PC-9 (cell line): ENCODE data around the gene TANGO2.

Experiments used
- CTCF ChIP-seq: fragments of 200-600 bp; sonication (generic); conservative IDR thresholded peaks from 2 replicates; pipeline ENCODE4 v1.6.1; 2017; ENCODE audit warnings: mixed run types, antibody characterized with exemption, mild to moderate bottlenecking, moderate library complexity
- EZH2 ChIP-seq: fragments of 200-600 bp; sonication (generic); IDR thresholded peaks from 2 replicates; pipeline ENCODE4 v1.8.0; 2017; ENCODE audit warnings: antibody characterized with exemption, low read depth

GRCh38 chr22:20058989-20059770 is 38.3 kb downstream of the TANGO2 start:
- TF ChIP-seq CTCF (no peak), EZH2 (no peak)
